Hematopoietic multipotent progenitor cell (in vitro differentiated cells): ENCODE measurements around the gene HSPA1A. TPM values are rescaled to one million over a fixed set of nuclear protein-coding genes. Genes with fewer than 3 reads are reported as not detected.

ENCODE experiments used
- DNase-seq, 3 donors: peaks; one replicate each; pipeline ENCODE4 v3.0.0-alpha.2; 2011 to 2015; ENCODE audit warnings: low read depth in 2 of 3, low spot score in 2 of 3
- total RNA-seq: library from RNA; depleted of rRNA; stranded (reverse); fragments of >200 nt; gene quantifications from one replicate; pipeline ENCODE4 v1.2.3, GENCODE V29; 2012

The HSPA1A gene
- total RNA-seq = 358 TPM

DNA sequence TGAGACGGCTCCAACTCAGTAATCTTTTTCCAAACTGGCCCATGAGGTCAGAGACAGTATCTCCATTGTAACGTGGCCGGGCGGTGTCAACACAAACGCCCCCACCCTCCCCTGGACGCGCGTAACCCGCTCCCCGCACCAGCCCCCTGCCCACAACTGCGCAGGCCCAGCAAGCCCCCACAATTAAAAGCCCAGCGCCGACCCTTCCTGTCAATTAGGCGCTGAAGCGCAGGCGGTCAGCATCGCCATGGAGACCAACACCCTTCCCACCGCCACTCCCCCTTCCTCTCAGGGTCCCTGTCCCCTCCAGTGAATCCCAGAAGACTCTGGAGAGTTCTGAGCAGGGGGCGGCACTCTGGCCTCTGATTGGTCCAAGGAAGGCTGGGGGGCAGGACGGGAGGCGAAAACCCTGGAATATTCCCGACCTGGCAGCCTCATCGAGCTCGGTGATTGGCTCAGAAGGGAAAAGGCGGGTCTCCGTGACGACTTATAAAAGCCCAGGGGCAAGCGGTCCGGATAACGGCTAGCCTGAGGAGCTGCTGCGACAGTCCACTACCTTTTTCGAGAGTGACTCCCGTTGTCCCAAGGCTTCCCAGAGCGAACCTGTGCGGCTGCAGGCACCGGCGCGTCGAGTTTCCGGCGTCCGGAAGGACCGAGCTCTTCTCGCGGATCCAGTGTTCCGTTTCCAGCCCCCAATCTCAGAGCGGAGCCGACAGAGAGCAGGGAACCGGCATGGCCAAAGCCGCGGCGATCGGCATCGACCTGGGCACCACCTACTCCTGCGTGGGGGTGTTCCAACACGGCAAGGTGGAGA lies at the start of gene HSPA1A, which contains the start of gene HSPA1L:
HSPA1A (plus strand) TSS at position 519 of the 814 bp plus-strand sequence; CDS start at position 733, 214 bp downstream.
HSPA1L (minus strand) TSS at position 259 of the 814 bp plus-strand sequence. CDS start 3,311 bp downstream, outside the sequence.
- peak in 2 of 3 donors; percentile 84 to 92 for DNase-seq

DNA sequence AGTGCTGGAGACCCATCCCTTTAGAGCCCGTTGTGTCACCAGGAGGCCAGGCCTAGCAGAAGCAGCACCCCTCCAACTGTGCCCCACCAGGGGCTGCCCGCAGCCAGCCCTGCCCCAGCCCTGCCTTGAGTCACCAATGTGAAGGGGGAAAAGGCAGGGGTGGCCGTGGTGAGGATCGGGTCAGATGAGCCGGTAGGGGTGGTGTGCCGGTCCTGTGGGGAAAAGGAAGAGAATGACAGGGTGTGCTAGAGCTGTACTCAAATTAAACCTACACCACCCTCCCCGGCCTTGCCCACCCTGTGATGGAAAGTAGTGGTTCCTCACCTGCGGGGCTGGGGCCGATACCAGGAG lies 49.8 kb upstream of the HSPA1A start:
- DNase-seq = no peak

DNA sequence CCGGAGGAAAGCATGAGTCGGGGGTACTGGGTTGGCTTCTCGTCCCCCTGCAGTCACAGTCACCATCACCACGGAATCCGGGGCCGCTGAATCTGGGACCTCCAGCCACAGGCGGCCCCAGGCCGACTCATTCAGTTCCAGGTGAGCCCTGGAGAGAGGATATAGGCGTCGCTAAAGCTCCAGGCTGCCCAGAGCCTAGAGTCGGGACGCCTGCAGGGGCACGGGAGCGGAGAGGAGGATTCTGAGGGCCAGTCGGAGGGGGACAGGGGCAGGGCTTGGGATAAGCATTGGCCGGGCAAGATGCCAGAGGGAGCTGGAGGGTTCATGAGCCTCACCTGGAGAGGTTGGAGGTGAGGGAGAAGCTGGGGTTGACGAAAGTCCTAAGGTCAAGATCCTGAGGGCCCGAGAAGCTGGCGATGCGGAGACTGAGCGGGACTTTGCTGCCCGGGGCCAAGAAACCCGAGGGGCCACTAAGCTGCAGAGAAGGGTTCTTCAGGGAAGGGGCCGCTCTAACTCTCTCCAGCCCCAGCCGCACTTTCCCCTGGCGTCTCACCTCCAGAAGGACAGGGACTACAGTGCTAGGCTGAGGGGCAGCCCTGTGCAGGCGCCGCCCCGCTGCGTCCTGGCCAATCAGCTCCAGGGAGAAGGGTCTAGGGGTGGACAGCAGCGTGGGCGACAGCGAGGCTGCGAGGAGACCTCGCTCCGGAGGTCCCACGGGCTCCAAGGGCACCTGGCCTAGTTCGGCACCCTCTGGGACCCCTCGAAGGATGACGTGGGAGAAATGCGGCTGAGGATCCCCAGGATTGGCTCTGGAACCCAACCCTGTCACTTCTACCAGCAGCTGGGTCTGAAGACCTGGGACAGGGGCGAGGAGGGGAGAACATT lies 49.2 kb upstream of the HSPA1A start:
- DNase-seq = no peak

DNA sequence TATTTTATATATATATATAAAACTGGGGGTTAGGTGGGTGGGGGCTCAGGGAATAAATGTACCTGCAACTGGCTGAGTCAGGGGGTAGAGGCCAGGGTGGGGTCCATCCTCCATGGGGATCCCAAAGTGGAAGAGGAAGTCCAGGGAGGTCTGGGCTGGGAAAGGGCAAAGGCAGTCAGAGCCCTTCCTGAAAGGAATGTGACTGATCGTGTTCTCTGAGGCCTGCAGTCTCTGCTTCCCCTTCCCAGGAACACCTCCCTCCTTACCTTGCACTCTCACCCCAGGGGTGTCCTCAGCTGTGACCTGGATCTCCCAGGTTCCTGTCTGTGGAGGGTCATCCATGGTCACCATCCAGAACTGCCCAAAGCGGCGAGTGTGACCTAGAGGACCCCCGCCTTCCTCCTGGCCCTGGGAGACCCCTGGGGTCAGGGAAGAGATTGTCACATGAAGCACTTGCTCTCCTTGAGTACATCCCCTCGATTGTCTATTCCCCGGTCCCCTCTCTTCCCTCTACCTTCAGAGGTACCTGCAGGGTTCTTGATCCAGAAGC lies 48.2 kb upstream of the HSPA1A start:
- no peak for DNase-seq

DNA sequence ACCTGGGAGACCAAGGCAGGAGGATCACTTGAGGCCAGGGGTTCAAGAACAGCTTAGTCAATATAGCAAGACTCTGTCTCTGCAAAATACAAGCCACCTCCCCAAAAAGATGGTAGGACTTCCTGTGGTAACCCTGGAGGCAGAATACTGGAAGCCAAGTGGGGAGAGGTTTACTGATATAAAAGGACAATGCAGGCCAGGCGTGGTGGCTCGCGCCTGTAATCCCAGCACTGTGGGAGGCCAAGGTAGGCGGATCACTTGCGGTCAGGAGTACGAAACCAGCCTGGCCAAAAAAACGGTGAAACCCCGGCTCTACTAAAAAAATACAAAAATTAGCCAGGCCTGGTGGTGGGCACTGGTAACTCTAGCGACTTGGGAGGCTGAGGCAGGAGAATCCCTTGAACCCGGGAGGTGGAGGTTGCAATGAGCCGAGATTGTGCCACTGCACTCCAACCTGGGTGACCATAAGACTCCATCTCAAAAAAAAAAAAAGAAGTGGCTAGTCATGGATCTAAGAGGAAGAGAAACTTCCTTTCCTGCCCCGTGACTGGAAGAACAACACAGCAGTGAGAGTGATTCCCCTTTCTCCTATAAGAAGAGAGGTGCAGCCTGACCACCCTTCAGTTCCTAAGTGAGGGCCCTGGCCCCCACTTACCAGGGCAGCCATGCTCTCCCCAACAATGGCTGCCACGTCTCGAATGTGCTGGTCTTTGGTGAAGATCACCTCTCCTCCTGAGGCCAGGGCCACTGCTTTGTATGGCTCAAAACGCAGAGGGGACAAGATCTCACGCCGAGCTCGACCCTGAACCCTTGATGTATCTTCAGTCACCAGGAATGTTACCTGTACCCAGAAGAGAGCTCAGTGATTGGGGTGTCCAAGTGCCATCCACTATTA lies 46.7 kb upstream of the HSPA1A start:
- DNase-seq = no peak

DNA sequence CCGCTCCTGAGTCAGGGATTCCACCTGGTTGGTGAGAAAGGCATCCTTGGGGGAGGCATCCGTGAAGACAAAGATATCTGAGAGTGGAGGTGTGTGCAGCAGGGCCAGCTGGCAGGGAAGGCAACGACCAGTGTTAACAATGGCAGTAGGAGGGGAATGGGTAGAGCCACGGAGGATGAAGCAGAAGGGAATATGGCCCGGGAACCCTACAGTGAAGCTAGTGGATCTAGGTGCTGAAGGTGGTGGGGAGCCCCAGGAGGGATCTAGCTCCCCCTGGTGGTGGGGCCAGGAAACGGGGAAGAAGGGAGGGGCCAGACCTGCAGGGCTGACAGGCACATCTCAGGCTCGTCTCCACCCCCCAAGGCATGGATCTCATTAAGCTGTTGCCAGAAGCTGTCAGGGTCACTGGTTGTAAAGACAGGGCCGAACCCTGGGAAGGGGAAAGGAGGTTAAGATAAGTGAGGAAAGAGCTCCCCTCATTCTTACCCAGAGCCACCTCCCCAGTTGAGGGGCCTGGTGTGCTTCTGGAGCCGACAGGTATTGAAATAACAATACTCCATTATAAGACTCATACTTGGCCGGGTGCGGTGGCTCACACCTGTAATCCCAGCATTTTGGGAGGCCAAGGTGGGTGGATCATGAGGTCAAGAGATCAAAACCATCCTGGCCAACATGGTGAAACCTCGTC lies 45.5 kb upstream of the HSPA1A start:
- peak; percentile 56 to 90 (median 82) for DNase-seq

DNA sequence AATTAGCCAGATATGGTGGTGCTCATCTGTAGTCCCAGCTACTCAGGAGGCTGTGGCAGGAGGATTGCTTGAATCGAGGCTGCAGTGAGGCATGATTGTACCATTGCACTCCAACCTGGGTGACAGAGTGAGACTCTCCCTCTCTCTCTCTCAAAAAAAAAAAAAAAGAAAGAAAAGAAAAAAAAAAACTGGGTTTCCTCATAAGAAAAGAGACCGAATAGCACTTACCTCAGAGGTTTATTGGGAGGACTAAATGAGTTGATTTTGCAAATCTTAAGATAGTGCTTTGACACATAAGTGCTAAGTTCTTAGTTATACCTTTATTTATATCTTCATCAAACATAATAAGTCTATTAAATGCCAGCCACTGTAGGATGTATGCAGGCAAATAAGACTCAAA lies 44.5 kb upstream of the HSPA1A start:
- no peak for DNase-seq

DNA sequence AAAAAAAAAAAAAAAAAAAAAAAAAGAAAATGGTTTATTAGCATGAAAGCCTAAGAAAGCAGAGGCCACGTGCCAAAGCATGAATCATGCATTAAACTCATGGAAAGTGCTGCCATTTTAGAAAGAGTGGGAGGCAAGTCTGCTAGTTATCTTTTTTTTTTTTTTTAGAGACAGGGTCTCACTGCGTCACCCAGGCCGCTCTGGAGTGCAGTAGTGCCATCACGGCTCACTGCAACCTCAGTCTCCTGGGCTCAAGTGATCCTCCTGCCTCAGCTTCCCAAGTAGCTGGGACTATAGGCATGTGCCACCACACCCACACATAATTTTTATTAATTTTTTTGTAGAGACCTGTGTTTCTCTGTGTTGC lies 43.4 kb upstream of the HSPA1A start:
- no peak for DNase-seq

DNA sequence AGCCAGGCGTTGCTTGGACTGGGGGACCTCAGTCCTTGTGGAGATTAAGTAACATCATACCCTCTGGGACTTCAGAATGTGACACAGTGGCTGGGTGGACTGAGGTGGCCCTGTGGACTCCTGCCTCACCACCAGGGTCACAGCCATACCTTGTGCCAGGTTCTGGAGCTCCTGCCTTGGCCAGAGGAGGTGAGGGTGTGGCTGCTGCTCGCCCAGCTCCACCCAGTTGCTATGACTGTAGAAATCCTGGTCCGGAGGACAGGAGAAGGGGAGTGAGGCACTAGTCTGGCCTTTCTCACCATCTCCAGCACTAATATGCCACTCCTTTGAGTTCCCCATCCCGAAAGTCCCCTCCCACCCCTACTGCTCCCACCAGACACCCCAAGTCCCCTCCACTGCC lies 40.2 kb upstream of the HSPA1A start:
- DNase-seq = no peak

DNA sequence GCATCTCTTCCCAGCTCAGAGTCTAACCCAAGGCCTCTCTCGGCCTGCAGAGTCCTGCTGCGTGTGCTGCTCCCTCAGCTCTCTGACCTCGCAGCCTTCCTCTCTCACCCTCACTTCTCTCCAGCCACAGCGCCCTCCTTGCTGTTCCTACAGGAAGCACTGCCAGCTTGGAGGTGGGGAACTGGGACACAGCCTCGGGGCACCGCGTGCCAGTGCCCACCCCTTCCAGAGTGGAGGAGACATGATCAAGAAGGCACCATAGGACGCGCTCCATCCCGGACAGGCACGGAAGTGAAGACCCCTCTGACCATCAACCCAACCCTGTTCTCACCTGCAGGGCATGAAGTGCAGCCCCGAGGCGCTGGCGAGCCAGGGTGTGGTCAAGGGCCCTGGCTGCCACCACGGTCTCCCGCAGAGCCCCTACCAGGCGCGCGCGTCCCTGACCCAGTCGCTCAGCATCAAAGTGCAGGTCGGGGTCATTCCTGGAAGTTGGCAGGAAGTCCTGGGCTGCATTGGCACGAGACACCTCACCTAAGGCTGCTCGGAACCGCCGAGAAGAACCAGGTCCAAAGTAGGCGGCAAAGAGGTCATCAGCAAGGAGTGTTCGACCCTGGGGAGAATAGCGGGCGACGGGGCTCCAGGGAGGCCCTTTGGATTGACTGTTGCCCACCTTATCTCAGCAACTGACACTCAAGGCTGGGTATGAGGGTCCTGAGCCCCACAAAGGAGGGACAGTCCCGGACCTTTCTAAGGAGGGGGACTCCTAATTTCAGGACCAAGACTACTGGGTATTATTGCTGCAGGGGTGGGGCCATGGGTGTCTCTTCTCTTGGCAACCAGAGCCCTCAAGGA lies 39.5 kb upstream of the HSPA1A start:
- DNase-seq = no peak

DNA sequence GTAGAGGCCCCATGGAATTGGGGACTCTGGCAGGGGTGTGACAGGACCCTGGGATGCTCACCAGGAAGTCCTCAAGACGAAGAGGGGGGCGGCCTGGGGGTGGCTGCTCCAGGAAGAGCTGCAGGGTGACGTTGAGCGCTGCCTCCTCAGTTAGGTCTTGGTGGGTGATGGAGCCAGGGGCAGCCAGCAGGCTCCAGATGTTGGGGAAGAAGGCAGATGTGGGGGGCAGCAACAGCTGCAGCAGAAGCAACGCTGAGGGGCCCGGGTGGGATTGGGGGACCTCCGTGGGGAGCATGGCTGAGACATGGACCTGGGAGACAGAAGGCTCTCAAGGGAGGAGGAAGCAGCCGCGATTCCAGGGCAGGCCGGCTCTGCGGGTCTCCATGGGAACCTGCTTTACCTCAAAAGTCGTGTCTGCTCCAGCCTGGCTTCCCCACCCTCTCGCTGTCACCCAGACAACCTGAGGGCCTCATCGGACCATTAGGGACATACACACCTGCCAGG lies 38.8 kb upstream of the HSPA1A start:
- no peak for DNase-seq

DNA sequence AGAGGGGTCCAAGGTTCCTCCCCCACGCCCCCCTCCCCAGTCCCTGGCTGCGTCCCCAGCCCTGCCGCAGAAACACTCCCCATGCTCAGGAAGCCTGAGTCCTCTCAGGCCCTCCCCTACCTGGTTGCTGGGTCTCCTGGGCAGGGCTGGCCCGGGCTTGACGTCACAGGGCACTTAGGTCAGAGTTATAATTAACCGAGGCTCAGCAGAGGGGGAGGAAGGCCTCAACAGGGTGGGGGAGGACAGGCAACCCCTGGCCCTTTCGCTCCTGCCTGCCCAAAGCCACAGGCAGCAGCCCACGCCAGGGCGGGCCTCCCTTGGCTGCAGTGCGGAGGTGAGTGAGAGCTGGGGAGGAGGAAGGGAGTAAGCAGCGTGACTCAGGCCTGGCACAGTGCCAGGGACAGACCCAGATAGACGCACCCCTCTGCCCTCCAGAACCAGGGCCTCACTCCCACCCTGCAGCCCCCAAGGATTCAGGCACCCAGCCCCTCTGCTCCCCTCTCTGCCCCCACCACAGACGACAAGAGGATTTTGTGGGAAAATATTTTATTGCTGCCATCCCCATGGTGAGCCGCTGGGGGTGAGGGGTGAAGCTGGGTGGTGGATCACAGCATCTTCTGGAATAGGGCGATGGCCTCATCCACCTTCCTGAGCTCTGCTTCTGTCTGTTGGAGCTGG lies 38.2 kb upstream of the HSPA1A start, which contains the start of gene VWA7:
VWA7 (minus strand) TSS at position 340 of the 678 bp plus-strand sequence. CDS start 549 bp downstream, outside the sequence.
- DNase-seq = peak in 2 of 3 donors; percentile 83 to 89

DNA sequence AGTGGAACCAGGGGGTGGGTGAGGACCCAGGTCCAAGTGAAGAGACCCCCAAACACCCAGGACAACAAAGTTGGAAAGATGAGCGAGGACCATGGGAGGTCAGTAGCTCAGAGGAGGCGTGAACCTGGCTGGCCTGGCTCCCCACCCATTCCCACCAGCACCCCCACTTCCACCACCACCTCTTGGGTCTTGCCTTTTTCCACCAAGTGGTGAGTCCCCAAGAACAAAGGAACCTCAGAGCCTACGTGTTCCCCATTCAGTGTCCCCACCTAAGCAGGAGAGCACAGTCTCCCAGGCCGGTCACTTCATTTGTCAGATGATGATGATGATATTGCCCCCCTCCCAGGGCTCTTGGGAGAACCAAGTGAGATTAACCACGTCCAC lies 37.7 kb upstream of the HSPA1A start:
- DNase-seq = no peak

DNA sequence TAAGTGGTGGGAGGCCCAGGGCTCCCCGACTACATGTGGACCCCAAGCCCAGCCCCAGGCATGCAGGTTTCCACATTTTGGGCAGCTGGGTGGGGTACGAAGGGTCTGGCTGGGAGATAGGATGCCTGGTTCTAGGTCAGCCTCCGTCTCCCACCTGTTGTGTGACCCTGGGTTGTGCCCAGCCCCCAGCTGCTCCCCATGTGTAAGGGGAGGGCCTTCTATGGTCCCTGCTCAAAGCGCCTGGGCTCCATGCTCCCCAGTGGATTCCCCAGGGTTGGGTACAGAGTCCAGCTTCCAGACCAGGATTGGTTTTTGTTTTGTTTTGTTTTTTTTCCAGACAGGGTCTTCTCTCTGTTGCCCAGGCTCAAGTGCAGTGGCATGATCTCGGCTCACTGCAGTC lies 37.1 kb upstream of the HSPA1A start:
- no peak for DNase-seq

DNA sequence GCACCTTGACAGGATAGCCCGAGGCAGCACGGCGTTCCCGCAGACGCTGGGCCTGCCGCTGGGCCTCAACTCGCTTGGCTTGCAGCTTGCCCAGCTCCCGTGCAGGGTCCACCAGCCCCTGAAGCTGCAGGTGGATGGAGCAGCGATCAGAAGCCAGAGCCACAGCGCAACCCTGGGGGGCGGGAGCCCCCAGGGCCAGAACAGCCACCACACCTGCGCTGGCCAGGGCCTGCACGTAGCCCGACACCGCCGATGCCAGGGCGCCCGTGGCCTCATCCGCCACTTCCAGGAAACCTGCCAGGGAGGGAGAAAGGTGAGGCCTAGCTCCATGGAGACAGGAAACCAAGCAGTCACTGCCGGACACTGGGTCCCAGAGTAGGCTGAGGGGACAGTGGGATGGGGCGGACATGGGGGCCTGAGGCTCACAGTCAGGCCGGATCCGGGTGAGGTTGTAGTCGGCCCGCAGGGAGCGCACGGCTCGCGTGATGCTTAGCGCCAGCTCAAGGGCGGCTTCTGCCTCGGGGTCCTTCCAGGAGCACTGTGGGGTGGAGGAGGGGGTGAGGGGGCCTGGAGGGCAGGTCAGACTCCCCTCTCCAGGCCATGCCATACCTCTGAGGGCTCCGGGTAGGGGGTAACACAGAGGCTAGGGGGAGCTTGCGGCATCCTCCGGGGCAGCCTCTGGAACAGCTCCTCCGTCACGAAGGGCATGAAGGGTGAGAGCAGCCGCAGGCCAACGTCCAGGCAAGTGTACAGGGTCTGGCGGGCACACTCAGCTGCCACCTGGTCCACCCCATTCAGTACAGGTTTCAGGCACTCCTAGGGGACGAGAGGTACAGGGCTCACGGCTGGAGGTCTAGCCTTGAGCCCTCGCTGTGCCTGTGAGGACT lies 36.1 kb upstream of the HSPA1A start:
- DNase-seq = no peak

DNA sequence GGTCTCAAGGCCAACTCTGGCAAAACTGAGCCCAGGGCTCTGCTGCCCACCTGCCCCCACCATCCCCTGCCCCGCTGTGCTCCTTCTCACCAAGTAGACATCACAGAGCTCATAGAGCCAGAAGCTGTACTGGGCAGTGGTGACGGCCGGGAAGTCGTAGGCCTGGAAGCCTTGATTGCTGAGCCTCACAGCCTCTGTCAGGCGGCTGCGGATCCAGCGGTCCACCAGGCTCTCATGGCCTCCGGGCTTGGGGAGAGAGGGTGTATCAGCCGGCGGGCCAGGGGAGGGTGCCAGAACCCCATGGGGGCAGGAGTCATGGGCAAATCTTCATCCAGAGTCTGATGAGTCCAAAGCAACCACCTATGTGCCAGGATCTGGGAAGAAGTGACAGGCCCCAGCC lies 35.4 kb upstream of the HSPA1A start:
- no peak for DNase-seq
